ENCODE results near the gene THRB.

The THRB gene

DNA sequence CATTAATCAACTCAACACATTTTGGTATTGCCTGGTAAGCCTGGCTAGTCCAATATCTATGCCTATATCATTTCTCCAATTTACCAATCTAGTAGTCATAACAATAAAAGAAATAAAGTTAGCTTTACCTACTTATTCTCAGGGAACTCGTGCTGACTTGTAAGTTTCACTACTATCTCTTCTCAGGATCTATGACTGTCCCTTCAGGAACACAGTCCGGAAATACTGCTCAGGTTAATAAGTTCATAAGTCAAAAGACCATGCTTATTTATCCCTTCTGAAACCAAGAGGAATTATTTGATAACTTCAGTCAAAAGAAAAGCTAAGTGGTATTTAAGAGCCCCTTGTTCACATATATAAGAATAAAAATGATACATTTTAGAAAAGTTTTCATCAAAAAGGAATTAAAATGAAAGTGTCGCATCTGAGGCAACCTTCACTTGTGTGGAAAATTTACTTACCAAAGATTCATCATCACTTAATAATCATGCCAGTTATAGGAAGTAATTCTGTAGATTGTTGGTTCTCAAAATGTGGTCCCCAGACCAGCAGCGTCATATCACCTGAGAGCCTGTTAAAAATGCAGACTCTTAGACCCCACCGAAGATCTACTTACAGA is 15.5 kb upstream of the THRB start:
- DNase-seq = no peak

- peak; percentile 78 for DNase-seq
These were observed 13.8 kb upstream of the THRB start for GRCh38 chr3:24508423-24508839.

GRCh38 chr3:24507776-24508422 is 13.2 kb upstream of the THRB start:
- DNase-seq = no peak

DNA sequence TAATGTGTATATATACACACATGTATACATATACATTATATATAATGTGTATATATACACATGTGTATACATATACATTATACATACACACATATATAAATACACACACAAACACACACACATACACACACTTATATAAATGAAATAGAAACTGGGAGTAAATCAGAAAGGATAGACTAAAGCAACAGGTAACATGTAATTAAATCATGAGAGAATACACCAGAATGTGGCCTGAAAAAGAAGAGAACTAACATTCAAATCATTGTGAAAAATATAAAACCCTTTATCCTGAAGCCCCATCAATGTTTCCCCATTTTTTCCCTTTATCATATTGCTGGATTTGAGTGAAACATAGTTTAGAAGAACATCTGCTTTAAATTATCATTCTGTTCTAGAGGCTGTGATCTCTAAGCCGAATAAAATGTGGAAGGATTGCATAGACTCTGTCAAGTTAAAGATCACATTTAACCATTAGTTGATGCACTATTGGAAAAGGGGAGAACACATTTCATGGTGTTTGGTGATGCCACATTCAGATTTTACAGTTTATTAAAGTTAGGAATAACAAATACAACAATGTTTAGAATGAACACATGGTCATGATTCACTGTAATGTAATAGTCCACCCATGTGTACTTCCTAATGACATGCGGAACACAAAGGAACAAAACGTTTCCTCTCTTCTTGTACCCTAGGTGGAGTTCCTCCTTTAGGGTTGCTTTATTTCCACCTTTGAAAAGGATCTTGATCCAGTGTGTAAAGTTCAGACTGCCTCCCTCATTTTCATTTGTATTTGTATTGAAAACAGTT is 12.5 kb upstream of the THRB start:
- DNase-seq = peak; percentile 80

- DNase-seq = peak; percentile 81
These were observed 11.3 kb upstream of the THRB start for GRCh38 chr3:24505691-24506550.

GRCh38 chr3:24504772-24505171 is 10.1 kb upstream of the THRB start:
- no peak for DNase-seq

GRCh38 chr3:24503616-24504113 is 9.0 kb upstream of the THRB start:
- DNase-seq = no peak

DNA sequence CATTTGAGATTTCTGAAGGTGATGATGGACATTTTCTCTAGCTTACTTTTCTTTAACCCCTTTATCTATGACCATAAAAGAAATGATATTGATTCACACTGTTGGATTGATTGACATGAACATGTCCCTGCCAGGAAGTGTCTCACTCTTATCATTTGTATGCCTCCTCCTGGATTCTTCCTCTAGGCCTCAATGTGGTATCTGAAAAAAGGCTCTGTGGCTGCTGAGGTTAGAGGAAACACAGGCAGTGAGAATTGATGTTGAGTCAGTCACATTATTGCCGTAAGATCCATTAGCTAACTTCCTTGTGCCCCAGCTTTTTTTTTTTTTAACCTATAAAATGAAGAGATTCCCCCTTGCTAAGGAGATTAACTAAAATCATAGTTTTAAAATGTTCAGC is 8.0 kb upstream of the THRB start:
- DNase-seq = peak; percentile 75

GRCh38 chr3:24500806-24501205 is 6.2 kb upstream of the THRB start:
- no peak for DNase-seq

DNA sequence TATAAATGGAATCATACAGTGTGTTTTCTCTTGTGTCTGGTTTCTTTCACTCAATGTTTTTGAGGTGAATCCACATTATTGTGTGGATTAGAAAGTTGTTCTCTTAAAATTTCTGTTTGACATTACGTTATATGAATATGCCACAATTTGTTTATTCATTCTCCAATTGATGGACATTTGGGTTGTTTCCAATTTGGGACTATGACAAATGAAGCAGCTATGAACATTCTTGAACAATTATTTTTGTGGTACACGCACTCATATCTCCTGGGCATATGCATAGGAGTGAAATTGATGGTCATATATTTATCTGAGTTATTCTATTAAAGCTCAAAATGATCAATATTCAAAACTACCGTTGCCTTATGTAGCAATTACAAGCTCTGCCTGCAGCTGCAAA is 5.3 kb upstream of the THRB start:
- DNase-seq = no peak

DNA sequence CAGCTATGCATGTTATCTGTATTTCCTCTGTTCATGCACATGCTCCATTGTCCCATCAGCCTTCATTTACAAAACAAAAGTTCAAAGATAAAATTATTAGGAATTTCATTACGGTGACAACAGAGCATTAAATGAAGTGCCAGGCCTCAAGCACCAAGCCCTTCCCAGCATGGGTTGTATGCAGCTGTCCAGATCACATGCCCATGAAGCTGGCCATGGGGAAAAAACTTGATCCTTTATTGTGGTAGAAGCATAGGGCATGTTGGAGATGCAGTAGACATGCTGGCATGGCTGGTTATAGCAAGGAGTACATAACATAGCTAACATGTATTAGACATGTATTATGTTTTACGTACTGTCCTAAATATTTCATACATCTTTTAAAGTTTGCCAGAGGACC is 4.1 kb upstream of the THRB start:
- no peak for DNase-seq

DNA sequence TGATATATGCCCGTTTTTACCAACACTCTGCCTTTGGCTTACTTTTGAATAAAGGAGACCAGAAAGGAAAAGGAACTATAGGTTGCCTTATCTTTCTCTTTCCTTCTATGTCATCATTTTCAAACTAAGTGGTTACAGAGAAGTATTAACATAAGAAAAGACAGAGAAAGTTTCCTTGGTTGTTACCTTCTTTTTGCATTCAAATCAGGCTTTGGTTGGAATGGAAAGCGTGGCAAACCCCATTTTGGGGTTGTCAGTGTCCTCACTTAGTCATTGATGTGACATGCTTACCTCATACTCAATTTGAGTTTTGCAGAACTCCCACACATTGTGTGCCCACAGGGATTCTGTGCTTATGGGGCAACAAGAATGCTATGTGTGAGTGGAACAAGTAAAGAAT is 3.7 kb upstream of the THRB start:
- no peak for DNase-seq

GRCh38 chr3:24497942-24498341 is 3.3 kb upstream of the THRB start:
- no peak for DNase-seq

- peak; percentile 90 for DNase-seq
These were observed 2.2 kb upstream of the THRB start for GRCh38 chr3:24496529-24497482.

GRCh38 chr3:24495326-24495994 is 810 bp upstream of the THRB start:
- no peak for DNase-seq

- peak; percentile 25 for DNase-seq
These were observed 668 bp downstream of the THRB start for GRCh38 chr3:24493746-24494617.

DNA sequence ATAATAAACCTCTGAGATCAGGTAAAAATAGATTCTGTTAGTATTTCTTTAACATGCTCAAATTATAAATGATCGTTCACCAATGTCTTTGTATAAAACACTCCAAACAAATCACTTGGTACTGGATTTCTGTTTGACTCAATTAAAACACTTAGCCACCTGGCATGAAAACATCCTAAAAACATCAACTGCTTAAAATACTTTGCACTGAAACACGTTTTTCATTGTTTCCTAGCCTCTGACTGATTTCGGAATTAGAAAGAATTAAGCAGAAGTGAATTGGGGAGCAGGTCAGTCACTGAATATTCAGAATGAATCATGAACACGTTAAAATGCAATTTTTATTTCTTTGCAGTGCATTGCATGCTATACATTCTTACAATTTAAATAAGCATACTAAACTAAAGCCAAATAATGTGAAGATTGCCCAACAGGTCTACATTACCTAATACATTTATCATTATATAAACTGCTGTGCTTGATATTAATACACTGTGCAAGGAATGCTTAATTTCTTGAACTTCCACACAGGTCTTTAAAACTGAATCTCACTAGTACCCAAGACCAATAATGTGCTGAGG is 1.6 kb downstream of the THRB start:
- peak; percentile 44 for DNase-seq

DNA sequence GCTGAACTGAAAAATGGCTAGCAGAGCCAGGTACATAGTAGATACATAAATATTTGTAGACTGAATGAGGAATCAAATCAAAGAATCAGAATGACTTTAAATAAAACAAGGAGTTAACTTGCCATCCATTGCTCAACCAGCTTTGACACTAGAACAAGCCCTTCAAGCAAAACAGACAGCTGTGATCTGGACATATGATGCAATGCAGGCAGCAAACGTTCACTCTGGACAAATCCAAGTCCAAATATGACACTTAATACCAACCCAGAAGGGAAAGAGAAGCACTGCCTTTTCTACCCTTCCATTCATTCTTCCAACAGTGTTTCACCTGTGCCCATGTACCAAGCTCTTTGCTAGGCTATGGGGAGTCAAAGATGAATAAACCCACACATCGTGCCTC is 4.5 kb downstream of the THRB start:
- DNase-seq = peak; percentile 26

Measured in fibroblast of upper back skin (primary cell).